ENCODE data around the gene PRG2.
A peak's percentile ranks its signal among the peaks of the same experiment; 100 is the strongest.

PRG2 gene

DNA sequence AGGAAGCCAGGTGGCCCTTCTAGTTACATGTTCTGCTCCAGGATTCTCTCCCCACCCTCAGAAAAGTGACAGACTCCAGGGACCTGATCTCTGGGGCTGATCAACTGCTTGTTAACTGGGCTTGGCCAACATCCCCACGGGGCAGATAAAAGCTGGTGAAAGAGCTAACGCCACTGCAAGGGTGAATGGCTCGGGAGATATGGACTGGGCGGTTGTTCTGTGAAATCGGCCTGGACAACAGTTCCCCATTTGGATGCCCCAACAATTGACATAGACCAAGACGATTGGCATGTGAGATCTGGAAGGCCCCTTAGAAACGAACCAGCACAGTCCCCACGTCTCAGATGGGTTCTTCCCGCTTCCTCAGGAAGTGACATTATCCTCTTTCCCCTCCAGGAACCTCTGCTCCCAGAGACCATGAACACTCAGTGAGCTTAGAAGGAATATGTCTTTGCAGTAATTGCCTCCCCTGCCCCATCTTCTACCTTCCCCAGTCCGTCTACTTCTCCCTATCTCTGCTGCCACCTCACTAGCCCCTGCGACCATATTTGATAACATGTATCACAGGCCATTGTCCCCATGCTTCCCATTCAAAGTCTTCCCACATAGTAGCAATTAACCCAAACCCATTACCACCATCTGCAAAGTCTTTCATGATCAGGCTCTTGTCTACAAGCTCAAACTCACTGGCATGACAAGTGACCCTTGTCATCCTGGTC, 5.6 kb upstream of the PRG2 start:
- DNase-seq = no peak

DNA sequence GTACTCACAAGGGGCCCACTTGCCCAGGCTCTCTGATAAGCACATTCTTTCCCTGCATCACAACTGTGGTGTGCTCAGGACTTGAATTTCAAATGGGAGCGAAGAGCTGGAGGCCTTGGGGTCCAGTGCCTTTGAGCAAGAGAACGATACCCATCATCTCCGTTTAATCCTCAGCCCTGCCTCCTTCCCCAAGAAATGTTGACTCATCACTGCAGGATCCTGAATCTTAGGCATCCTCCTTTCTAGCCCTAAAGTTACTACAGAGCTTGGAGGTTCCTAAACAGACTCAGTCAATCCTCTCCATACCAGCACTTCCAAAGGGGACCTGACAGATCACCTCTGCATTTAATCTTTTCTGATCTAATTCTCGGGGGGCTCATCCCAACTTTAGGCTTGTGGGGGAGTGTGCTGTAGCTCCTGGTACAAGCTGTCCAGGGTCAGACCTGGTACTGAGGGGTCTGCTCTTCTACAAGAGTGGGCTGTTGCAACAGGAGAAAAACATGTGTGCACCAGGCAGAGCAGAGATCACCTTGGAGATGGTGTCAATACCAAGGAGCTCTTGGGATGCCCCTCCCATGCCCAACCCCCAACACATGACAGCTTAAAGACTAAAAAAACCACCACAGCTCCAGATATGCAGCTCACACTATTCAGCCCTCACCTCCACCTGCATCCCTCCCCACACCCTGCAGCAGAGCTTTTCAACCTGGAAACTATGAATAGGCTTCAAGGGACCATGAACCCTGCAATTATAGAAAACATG, 3.9 kb upstream of the PRG2 start:
- DNase-seq = no peak

DNA sequence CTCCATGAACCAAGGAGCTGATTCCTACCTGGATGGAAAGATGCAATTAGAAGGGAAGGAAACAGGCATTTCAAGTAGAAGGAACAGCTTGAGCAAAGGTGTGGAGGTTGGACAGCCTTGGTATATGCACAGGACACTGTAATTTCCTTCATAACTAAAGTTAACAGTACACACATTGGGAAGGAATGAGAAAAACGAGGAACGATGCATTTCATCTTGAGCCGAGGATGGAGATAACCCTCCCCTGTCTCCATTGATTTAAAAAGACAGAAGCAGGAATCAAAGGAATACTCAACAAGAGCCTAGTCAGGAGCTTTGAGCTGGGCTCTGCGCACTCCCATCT, 2.3 kb upstream of the PRG2 start:
- no peak for DNase-seq

DNA sequence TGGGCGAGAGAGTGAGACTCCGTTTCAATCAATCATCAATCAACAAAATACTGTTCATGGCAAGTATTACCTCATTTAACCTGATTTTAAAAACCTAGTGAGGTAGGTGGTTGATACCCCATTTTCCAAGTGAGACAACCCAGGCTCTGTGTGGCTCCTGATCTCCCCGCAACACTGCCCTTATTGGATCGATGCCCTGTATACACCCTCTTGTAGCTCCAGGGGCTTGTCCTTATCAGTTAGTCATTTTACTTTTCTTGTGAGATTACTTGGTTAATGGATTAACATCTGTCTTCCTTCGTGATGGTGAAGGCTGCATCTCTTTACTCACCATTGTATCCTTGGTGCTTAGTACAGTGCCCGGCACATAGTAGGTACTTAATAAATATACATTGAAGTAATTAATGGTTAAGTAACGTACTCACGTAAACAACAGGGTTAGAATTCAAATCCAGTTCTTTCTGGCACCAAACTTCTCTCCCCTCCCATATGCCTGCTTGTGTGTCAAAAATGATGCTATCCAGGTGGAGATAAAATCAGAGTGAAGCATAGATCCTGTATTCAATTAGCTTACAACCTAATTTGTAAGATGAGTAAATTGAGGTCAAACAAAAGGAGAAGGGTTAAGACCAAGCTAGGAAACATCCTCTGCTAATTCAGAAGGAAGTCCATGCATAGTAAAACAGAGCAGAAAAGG, 1.8 kb upstream of the PRG2 start:
- no peak for DNase-seq

- DNase-seq = no peak
Measured at GRCh38 chr11:57391539-57391938, 1.1 kb upstream of the PRG2 start.

DNA sequence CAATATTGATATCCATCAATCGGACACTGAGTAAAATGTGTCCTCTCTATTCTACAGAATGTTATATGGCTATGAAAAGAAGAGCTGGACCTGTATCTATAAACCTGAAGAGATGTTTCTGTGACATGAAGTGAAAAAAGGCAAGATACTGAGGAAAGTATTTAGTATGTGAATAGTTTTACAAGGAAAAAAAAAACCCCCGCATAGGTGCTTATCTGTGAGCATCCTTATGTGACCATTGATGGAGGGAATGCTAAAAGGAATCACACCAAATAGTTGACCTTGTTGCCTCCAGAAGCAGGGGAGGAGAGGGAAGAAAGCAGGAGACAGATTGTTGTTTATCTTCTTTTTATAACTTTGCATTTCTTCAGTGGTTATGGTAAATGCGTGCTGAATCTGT, 661 bp upstream of the PRG2 start:
- no peak for DNase-seq

DNA sequence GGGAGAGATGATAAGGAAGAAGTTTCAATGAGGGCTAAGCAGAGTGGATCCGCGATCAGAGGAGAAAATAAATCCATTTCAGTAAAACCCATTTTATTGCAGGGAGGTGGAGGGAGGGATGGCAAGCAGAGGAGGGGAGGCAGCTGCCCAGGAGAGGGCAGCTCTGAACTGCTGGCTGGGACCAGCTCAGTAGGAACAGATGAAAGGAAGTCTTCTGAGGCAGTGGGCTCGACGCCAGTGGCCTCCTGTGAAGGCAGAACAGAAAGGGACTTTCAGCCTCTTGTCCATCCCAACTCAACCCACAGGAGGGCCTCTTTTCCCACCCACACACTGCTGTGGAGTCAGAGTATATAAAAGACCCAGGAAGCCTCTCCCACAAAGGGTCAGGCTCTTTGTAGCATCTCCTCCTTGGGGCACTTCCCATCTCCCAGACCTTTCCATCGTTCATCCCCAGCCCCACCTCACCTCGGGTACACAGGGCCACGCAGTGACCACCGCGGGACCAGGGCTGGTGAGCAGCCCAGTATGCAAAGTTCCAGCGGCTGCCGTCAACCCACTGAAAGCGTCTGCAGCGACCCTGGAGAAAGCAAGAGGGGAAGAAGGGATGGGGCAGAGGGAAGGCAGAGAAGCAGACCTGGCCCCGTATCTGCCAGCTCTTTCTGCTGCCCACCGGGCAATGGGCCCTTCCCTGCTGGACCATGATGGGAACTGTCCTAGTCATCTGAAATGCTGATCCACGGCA, 3.0 kb downstream of the PRG2 start:
- no peak for DNase-seq

GRCh38 chr11:57386178-57386940, 4.1 kb downstream of the PRG2 start:
- DNase-seq = no peak

DNA sequence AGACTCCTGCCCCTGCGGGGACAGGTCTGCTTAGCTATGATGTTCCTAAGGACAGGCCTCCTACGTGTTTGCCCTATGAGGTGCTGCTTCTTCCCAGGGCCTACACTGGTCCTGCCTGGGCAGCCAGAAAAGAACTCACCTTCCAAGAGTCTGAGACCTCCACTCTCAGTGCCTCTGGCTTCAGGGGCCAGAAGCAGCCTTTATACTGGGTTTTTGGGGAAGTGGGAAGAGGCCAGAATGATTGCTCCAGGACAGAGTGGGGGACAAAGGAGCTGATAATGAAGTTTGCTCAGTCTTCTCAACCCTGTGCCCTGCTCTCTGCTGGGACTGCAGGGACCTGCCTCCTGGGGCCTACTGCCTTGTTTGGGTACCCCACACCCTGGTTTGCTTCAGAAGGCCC, 9.5 kb downstream of the PRG2 start, which contains the start of gene PRG3:
PRG3 (minus strand) TSS at position 176 of the 400 bp plus-strand sequence. CDS start 442 bp downstream, outside the sequence.
- DNase-seq = no peak

- peak in 1 of 2 experiments; percentile 11 for DNase-seq
Measured at GRCh38 chr11:57379732-57380131, 10.7 kb downstream of the PRG2 start.

GRCh38 chr11:57378186-57378585, 12.3 kb downstream of the PRG2 start:
- DNase-seq = no peak

DNA sequence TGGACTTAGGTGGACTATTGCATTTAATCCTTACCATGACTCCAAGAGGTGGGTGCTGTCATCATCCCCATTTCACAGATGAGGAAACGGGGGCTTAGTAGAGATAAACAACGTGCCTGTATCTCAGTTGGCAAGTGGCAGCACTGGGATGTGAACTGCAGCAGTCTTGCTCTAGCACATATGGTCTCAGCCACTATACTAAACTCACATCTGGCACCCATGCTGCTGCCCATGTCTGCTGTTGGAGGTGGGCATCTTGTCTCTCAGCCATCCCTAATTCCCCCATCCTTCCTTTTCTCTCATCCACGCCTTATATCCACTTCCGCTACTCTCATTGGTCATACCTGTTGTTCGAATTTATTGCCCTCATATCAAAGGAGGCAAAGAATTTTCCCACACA, 13.3 kb downstream of the PRG2 start:
- no peak for DNase-seq

DNA sequence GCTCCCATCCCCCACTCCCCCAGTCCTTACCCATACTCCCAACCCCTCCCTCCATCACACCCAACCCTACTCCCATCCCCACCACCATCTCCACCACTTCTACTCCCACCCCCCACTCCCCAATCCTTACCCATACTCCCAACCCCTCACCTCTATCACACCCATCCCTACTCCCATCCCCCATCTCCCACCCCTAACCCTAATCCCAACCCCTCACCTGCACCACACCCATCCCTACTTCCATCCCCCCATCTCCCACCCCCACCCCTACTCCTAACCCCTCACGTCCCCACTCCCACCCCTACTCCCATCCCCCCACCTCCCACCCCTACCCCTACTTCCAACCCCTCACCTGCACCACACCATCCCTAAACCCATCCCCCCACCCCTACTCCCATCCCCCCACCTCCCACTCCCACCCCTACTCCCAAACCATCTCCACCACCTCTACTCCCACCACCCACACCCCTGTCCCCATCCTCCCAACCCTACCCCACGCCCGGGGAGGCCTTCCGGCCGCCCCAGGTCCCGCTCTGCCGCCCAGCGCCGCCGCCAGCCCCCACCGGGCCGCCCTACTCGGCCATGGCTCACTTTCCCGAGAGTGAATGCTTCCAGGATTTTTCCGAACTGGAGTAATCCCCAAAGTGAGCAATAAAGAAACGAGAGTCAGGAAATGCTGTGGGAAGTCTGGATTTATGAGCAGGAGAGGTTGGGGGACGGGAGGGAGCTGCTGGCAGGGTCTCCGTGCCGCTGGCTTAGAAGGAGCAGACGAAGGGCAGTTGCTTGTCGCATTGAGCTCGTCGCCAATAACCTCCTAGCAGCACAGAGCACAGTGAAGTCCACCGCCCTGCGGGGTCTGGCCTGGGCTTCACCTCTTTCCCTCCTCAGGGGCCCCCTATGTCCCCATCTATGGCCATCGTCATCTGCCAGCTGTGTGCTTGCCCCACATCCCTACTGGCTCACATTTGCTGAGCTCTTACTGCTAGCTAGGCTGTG, 14.1 kb downstream of the PRG2 start:
- DNase-seq = no peak

- DNase-seq = no peak
Measured at GRCh38 chr11:57375490-57375889, 15.0 kb downstream of the PRG2 start.

DNA sequence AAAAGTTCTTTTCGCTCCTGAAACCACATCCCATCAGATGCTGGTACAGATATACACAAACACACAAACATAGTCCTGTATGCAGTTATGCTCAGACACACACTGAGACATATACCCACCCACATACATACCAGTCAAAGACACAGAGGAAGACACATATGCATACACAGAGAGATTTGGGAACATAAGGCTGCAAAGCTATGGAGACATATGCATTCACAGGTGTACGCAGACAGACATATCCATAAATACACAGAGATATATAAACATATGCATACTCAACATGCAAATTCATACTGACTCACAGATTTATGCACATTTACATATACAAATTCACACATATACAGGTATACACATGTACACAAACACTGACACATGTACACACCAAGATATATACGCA, 15.5 kb downstream of the PRG2 start:
- DNase-seq = no peak

DNA sequence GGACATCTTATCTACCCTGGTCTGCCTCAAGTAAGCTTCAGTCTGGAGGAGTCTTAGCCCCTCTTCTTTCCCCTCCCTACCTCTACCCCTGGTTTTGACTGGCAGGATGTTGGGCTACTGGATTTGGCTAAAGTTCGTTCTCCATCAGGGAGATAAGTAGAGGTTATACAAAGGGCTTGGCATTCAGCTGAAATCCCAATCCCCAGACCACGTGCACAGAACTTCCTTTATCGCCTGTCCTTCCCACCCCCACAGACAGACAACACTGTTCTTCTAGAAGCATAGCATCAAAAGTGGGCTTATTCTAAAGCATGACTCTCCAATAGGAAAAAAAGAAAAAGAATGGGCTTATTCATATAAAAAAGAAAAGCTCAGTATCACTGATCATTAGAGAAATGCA, 17.3 kb downstream of the PRG2 start:
- no peak for DNase-seq

DNA sequence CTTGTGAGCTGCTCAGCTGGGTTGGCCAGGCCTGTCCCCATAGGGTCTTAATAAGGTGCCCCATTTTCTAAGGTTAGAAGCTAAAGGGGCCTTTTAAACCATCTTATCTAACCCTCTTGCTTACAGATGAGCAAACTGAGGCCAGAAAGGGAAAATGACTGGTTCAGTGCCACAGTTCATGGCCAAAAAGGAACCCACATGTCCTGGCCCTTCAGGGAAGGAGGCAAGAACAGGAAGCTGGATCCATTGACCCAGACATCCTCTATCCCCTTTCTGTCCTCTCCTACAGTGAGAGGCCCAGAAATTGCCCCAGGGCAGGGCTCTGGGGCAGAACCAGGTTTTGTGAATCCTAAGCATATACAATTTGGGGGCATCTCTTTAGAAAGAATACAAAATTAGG, 19.5 kb downstream of the PRG2 start:
- DNase-seq = no peak

DNA sequence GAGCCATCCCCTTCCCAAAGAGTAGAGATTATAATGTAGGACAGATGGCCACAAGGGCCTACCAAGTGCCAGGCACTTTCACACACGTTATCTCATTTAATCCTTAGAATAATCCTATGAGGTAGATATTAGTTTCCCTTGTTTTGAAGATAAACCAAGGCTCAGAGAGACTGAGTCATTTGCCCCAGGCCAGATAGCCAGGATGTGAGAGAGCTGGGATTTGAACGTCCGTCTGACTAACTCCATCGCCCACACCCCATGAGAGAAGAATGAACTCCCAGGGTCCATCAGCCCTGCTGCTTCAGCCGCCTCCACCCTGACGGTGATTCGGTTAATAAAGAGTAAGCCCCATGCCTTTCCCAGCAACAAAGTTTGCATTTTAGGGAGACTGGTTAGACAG, 20.2 kb downstream of the PRG2 start:
- DNase-seq = no peak

DNA sequence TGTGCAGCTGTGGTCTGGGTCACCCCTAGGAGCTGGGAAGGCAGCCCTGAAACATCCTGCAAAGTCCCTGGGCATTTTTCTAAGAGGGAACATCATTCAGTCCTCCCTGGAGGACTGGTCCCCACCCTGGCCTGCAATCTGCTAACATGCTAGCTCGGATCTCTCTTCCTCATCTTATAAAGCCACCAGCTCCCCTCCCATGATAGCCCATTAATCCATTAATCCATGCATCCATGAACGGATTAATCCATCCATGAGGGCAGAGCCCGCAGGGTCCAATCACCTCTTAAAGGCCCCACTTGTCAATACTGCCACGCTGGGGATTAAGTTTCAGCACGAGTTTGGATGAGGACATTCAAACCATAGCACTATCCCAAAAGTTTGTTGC, 21.6 kb downstream of the PRG2 start:
- no peak for DNase-seq

GRCh38 chr11:57368106-57368844, 22.2 kb downstream of the PRG2 start:
- peak in 1 of 2 experiments; percentile 29 for DNase-seq

Measured in Kasumi-1 (cell line).